Prostate gland (tissue), 2 donors: ENCODE measurements around the gene STUM. TPM values are rescaled to one million over a fixed set of nuclear protein-coding genes. Genes with fewer than 3 reads are reported as not detected.
A peak's percentile ranks its signal among the peaks of the same experiment; 100 is the strongest.

ENCODE experiments used
- DNase-seq: peaks from one replicate; pipeline ENCODE4 v3.0.0-alpha.2; 2019; ENCODE audit warnings: low spot score
- H3K27ac ChIP-seq, 2 donors: fragments of 200-600 bp; sonication (generic); 2 replicates each; pipeline ENCODE4 v1.5.1; 2017 to 2019
- H3K27me3 ChIP-seq: fragments of 200-600 bp; sonication (generic); replicated peaks from 2 replicates; pipeline ENCODE4 v1.5.1; 2019; ENCODE audit not compliant: insufficient read depth
- H3K36me3 ChIP-seq, 2 donors: fragments of 200-600 bp; sonication (generic); 1 replicate in 1 of 2; 2 replicates in 1 of 2; pipeline versions ENCODE4 v1.5.1 to v1.8.1; 2017 to 2019
- H3K4me1 ChIP-seq: fragments of 200-600 bp; sonication (generic); replicated peaks from 2 replicates; pipeline ENCODE4 v1.5.1; 2019
- H3K4me3 ChIP-seq, 2 donors: fragments of 200-600 bp; sonication (generic); 2 replicates each; pipeline ENCODE4 v1.5.1; 2017 to 2019
- H3K9me3 ChIP-seq: fragments of 200-600 bp; sonication (generic); 2 replicates; pipeline ENCODE4 v1.5.1; 2017
- POLR2A ChIP-seq: fragments of 450-650 bp; IDR thresholded peaks from one replicate; pipeline ENCODE4 v1.6.1; 2016; ENCODE audit warnings: antibody characterized with exemption, mild to moderate bottlenecking
- POLR2AphosphoS5 ChIP-seq: sonication (generic); formaldehyde crosslinking; IDR thresholded peaks from one replicate; pipeline ENCODE4 v1.6.1; 2017; ENCODE audit warnings: antibody characterized with exemption
- WGBS: methylation state at CpG from one replicate; pipeline ENCODE4 v1.1.5; 2018; 5-methylcytosine and 5-hydroxymethylcytosine counted together
- intact Hi-C: fragments of 100-400 bp; cut with DNase I; formaldehyde crosslinking; loops from one replicate; pipeline ENCODE4 v1.14.2; 2022
- total RNA-seq, 2 donors: library from RNA; depleted of rRNA; stranded (reverse); fragments of >200 nt; gene quantifications; one replicate each; pipeline ENCODE4 v1.1.0, GENCODE V29; 2016
- TF ChIP-seq, protein P1 (sequence below), 4 experiments: fragments of 200-600 bp in 2 of 4; fragments of 450-650 bp in 2 of 4; sonication (generic) in 2 of 4; IDR thresholded peaks; 1 replicate in 3 of 4; 2 replicates in 1 of 4; pipeline ENCODE4 v1.5.1; 2016 to 2019; ENCODE audit warnings: antibody characterized with exemption in 4 of 4, mild to moderate bottlenecking in 2 of 4, moderate library complexity in 2 of 4

Gene STUM
- total RNA-seq, 2 donors from 2014 or later: 1.9 to 4.3 TPM

DNA sequence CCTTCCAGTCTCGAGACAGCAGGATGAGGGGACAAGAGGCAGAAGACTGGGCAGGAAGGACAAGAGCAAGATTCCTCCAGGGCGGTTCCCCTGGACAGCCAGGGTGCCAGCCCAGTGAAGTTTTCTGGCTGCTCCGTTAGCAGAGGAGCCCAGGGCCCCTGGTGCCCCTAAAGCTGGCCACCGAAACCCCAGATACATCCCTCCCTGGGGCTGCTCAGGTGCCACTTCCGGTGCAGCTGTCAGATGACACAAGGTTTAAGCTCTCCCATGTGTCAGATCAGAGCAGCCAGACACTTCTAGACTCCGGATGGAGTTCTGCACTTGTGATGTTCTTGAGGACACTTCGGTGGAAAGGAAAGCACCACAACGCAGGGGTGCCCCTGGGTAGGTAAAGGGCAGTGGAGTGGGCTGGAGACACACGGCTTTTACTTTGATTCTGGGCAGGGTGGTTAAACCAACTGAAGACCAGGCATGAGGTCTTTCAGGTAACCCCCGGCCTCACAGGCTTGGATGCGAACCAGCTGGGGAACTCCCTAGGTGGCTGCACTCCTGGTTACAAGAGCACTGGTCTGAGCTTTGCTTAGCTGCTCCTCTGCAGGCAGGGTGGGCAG is 104.9 kb downstream of the STUM start:
- H3K27ac ChIP-seq: peak overlapping the region; percentile 10 to 21
- TF ChIP-seq POLR2AphosphoS5: no peak
- 69% methylated on average over 10 of the region's 11 CpGs for WGBS

DNA sequence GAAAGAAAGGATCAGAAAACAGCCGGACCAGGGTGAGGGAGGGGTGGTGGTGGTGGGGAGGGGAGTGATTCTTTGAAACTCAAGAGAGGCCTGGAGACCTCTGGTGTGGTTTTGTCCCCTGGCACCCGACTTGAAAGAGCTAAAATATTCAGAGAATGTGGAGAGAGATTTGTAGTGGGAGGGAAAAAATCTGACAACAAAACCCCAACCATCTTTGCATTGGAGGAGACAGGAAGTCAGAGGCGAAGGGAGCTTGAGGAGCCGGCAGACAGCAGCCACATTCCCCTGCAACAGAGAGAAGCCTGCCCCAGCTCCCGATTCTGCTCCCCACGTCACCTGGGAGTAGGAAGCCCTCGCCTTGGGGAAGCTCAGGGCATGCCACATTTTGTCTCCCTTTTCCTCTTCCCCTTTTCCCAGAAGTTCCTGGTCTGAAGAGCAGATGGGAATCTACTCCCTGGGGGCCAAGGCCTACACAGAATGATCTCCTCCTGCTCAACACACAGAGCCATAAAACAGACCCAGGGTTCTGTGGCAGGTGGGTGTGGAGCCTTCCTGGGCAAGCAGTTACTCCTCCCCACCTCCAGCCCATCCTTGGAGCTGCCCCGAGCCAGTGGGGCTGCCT is 105.6 kb downstream of the STUM start:
- intact Hi-C loops: no loop called here
- Histone ChIP-seq H3K27ac (peak overlapping the region; percentile 10 to 21), H3K36me3 (no peaks in the 10 kb centered on the region), H3K4me1 (peaks cover 16% of the 10 kb centered on the region), H3K4me3 (no peak overlapping the region), H3K9me3 (no peaks in the 10 kb centered on the region), H3K27me3 (no peaks in the 10 kb centered on the region)
- TF ChIP-seq POLR2AphosphoS5: no peak
- TF ChIP-seq, protein P1, sequence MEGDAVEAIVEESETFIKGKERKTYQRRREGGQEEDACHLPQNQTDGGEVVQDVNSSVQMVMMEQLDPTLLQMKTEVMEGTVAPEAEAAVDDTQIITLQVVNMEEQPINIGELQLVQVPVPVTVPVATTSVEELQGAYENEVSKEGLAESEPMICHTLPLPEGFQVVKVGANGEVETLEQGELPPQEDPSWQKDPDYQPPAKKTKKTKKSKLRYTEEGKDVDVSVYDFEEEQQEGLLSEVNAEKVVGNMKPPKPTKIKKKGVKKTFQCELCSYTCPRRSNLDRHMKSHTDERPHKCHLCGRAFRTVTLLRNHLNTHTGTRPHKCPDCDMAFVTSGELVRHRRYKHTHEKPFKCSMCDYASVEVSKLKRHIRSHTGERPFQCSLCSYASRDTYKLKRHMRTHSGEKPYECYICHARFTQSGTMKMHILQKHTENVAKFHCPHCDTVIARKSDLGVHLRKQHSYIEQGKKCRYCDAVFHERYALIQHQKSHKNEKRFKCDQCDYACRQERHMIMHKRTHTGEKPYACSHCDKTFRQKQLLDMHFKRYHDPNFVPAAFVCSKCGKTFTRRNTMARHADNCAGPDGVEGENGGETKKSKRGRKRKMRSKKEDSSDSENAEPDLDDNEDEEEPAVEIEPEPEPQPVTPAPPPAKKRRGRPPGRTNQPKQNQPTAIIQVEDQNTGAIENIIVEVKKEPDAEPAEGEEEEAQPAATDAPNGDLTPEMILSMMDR (IDR thresholded peaks at IDR 0.05): no peak
- no peak for TF ChIP-seq POLR2A
- no peak for DNase-seq
- 49% methylated on average over 8 of the region's 8 CpGs for WGBS

More for the DNA sequence above, 104.9 kb downstream of the STUM start:
- H3K27me3 ChIP-seq: no peaks in the 10 kb centered on the region
- intact Hi-C loops: loop anchor here (2.0 kb wide), 1 partner anchor 57 kb away; no protein-coding TSS in a partner anchor
- no peaks in the 10 kb centered on the region for H3K36me3 ChIP-seq
- no peak overlapping the region for H3K4me3 ChIP-seq
- peaks cover 15% of the 10 kb centered on the region for H3K4me1 ChIP-seq
- H3K9me3 ChIP-seq: no peaks in the 10 kb centered on the region
- DNase-seq: no peak

DNA sequence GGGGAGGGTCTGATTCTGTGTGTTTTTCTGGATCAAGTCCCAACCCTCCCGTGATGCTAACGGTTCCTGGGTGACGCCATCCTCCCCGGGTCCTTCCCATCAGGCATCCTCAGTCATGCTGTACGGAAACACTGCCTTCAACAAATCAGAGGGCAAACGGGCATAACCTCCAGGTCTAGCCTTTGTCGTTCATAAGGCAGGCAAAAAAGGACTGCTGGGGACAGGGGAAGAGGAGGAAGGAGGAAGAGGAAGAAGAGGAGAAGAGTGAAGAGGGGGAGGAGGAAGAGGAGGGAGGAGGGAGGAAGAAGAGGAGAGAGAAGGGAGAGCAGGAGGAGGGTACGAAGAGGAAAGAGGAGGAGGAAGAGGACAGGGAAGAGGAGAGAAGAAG is 106.1 kb downstream of the STUM start:
- no peaks in the 10 kb centered on the region for H3K27me3 ChIP-seq
- intact Hi-C loops: loop anchor here (5.0 kb wide), 1 partner anchor 48 kb away; no protein-coding TSS in a partner anchor
- H3K9me3 ChIP-seq: no peaks in the 10 kb centered on the region
- WGBS: 74% methylated on average over 8 of the region's 8 CpGs
- peak overlapping the region; percentile 10 to 21 for H3K27ac ChIP-seq
- no peak for DNase-seq
- no peaks in the 10 kb centered on the region for H3K36me3 ChIP-seq
- H3K4me1 ChIP-seq: peaks cover 21% of the 10 kb centered on the region
- H3K4me3 ChIP-seq: no peak overlapping the region
- TF ChIP-seq, protein P1 (IDR thresholded peaks at IDR 0.05): no peak
- TF ChIP-seq POLR2A: no peak
- TF ChIP-seq POLR2AphosphoS5: no peak

DNA sequence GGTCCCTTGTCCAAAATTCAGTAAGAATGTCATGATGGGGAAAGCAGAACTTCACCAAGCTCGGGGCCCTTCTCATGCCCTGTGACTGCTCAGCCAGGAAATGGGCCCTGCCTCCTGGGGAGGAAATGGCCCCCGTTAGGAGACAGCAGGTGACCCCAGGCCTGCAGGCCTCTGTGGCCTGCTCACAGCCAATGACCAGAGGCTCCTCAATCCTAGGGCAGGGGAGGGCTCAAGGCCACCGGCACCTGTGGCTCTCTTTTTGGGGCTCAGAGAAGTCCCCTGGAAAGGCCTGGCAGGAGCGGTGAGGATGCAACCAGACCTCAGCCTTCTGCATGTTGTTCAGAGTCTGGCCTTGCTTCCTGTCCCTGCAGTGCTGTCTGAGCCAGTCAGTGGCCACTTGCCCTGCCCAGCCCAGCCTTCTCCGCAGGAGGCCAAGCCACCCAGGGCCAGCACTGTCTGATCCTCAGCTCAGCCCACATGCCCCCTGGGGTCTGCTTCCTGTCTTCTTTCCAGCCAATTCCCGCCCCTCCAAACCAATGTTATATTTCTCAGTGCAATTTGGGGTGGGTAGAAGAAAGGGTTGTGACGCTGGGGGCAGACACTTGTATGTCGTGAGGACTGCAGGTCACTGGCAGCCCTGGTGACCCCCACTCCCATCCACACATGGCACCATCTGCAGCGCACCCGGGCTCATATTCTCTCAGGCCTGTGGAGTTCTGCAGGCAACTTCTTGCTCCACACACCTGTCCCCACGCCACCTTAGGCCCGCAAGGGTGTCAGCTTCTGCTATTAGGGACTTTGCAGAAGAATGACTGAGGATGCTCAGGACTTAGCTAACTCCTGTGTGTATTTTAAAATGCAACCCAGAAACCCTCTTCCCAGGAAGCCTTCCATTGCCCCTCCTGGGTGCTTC is 106.9 kb downstream of the STUM start:
- Histone ChIP-seq H3K4me3 (no peak overlapping the region), H3K36me3 (no peaks in the 10 kb centered on the region), H3K4me1 (peaks cover 28% of the 10 kb centered on the region), H3K27ac (peak overlapping the region; percentile 43 to 62), H3K27me3 (no peaks in the 10 kb centered on the region), H3K9me3 (no peaks in the 10 kb centered on the region)
- WGBS: 86% methylated on average over 12 of the region's 12 CpGs
- no peak for TF ChIP-seq POLR2A
- TF ChIP-seq, protein P1 (IDR thresholded peaks at IDR 0.05): no peak
- no peak for TF ChIP-seq POLR2AphosphoS5
- intact Hi-C loops: loop anchor here (5.0 kb wide), 1 partner anchor 47 kb away; no protein-coding TSS in a partner anchor
- DNase-seq: no peak

DNA sequence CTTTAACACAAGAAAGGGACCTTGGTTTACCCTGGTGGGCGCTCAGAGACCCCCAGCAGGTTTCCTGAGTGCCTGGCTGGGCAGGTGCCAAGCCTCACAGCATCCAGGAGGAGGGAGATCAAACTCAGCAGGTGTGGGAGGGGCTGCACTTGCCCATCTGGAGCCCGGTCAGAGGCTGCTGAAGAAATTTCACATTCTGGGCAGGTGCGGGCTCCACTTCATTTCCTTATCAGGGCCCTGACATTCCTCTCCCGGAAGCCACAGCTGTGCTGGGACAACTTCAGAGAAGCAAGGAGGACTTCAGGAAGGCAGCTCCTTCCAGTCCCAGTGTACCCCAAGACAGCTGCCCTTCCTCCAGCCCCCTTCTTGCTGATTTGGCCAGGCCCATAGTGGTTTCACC is 107.6 kb downstream of the STUM start:
- TF ChIP-seq, protein P1 (IDR thresholded peaks at IDR 0.05): no peak
- peak overlapping the region; percentile 43 to 62 for H3K27ac ChIP-seq
- no peak overlapping the region for H3K4me3 ChIP-seq
- H3K27me3 ChIP-seq: no peaks in the 10 kb centered on the region
- no peak for DNase-seq
- WGBS: 53% methylated on average over 4 of the region's 4 CpGs
- peaks cover 28% of the 10 kb centered on the region for H3K4me1 ChIP-seq
- no peaks in the 10 kb centered on the region for H3K9me3 ChIP-seq
- intact Hi-C loops: loop anchor here (5.0 kb wide), 1 partner anchor 46 kb away; no protein-coding TSS in a partner anchor
- H3K36me3 ChIP-seq: no peaks in the 10 kb centered on the region
